T-helper 2 cell (primary cell): ENCODE data around the gene NDUFAF3.
A peak's percentile ranks its signal among the peaks of the same experiment; 100 is the strongest.
"Not testable (repeated sequence)": the region's sequence is repeated elsewhere in the genome, so short reads cannot be mapped to it uniquely, and the experiment has no call there.

Source experiments
- DNase-seq, 5 experiments: peaks; one replicate each; pipeline versions ENCODE4 v3.0.0 to v3.0.0-alpha.2; 2012 to 2022

Gene NDUFAF3

DNA sequence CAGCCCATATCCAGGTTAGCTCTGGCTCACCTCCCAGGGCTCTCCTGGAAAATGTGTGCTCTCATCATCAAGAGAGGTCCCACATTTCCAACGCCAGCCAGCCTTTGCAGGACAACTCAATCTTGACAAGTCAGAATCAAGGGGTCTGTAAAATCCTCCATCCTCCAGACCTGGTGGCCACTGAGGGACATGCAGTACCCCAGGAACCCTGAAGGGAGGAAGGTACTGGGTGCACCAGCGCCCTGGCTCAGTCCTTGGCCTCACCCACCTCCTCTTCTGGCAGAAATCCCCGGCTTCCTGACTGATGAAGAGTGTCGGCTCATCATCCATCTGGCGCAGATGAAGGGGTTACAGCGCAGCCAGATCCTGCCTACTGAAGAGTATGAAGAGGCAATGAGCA, 20.8 kb upstream of the NDUFAF3 start:
- DNase-seq, result no peak

DNA sequence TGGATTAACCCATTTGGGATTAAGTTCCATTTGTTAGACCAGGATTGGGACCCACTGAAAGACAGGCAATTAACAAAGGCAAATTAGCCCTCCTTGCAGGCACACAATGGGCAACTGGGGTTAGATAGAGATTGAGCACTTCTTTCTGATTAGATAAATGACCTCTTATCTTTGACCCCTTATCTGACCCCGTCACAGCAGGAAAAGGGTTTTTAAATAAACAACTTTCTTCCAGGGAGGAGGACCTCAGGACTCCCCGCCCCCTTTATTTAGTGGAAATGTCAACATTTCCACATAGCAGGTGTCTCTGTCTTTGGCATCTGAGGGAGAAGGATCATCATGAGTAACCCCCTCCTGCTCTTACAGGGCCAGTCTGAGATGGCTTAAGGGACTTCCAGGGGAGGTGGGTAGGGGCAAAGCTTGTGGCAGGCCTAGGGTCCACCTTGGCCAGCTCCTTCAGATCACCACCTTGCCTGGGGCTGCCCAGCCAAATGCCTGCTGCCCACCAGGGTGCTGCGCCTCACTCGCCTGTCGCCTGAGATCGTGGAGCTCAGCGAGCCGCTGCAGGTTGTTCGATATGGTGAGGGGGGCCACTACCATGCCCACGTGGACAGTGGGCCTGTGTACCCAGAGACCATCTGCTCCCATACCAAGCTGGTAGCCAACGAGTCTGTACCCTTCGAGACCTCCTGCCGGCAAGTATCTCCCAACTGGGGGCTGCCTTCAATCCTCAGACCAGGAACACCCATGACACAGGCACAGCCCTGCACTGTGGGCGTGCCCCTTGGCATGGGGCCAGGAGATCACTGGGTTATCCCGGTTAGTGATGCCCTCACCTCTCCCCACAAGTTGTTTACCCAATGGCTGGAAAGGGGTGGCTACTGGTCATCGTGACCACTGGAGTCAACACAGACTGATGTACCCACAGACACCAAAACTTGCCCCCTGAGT, 17.3 kb upstream of the NDUFAF3 start:
- DNase-seq, result no peak

DNA sequence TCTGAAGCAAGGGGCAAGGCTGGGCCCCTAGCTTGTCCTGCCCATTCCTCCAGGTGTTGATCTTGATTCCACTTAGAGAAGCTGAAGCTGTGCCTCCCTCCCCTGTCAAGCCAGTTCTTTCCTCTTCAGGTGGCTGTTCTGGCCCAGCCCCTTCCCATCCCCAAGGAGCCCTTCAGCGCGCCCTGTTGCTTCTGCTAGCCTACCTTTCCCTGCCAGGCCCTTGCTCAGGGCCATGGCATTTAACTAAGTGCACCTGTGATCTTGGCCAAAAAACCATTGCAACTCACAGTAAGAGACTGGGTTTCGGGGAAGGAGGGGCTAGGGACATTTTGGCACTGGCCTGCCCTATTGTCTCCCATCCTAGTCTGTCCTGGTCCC, 16.6 kb upstream of the NDUFAF3 start:
- no peak for DNase-seq

DNA sequence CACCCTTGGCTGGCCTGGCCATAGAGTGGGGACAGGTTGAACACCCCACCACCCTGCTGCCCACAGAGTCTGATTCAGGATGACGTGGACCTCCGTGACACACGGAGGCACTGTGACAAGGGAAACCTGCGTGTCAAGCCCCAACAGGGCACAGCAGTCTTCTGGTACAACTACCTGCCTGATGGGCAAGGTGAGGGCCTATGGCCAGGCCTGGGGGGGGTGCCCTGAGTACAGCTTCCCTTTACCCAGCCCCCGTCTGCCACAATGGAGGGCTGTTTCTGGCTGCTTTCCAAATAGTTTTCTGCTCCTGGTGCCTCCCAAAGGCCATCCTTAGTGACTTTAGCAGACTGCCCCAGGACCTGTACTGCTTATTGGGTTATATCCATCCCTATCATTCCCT, 15.9 kb upstream of the NDUFAF3 start:
- no peak for DNase-seq

DNA sequence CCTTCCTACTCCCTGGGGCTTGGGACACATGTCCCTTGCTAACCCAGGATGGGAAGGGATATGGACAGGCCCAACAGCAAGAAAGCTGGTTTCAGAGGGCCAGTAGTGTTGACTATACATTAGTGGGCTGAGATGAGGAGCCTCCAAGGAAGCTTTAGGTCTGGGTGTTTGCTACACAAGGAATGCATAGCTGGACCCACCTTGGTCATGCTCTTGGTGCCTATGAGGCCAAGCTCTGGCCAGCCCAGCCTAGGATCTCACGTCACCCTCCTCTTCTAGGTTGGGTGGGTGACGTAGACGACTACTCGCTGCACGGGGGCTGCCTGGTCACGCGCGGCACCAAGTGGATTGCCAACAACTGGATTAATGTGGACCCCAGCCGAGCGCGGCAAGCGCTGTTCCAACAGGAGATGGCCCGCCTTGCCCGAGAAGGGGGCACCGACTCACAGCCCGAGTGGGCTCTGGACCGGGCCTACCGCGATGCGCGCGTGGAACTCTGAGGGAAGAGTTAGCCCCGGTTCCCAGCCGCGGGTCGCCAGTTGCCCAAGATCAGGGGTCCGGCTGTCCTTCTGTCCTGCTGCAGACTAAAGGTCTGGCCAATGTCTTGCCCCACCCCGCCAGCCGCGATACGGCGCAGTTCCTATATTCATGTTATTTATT, 15.4 kb upstream of the NDUFAF3 start:
- peak in 1 of 5 experiments; percentile 28 for DNase-seq

DNA sequence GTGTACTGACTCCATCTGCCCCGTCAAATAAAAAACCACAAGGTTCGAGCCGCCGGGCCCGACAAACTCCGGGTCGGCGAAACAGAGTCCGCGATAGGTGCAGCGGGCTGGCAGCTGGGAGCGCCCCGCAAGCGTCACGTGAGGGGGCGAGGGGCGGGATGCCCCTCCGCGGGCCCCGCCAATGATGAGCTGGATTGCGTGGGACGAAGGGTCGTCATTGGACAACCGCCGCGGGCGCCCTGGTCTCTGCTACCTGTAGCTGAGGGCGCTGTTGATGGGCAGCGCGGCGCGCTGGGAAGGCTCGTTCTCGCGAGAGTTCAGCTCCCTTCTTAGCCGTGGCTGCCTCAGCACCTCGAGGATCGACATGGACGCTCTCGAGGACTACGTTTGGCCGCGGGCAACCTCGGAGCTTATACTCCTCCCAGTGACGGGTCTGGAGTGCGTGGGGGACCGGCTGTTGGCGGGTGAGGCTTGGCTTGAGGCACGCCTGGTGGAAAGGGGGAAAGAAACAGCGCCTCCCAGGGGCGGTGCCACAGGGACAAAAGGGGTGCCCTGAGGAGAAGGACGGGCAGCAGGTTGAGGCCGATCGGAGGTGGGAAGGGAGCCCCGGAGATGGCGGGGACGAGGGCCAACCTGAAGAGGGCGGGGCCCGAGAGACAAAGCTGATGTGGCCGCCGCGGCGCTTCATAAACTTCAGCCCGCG, 14.7 kb upstream of the NDUFAF3 start, which contains the start of gene WDR6:
Gene WDR6 (plus strand): TSS at position 324 of the 703 bp plus-strand sequence. CDS start 41 bp downstream, at position 365.
- peak; percentile 94 to 99 (median 96) for DNase-seq

DNA sequence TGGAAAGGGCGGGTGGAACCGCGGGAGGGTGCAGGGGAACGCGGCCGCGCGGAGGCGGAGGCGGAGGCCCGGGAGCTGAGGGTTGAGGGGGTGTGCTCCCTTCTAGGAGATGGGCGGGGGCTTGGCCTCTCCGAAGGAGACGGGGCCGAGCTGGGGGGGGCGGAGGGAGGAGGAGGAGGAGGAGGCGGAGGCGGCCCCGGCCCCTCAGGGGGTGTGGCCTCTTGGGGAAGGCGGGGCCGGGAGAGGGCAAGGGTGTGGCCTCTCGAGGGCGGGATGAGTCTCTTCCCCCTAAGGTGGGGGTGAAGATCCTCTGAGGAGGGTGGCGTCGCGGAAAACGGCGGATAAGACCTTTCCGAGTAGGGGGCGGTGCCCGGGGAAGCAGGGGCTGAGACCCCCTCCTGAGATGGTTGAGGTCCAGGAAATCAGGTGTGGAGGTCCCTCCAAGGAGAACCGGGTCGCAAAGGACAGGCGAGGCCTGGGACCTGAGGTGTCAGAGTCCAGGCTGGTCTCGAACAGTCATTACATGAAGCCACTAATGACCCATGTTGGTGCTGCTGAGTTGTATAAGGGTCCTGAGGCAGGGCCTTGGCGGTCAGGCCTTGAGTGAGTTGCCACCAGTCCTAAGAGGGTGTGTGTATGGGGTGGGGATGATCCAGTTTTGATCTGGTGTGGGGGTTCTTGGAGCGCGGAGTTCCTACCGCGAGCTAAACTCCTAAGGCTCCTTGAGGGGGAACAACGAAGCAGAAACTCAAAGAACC, 14.0 kb upstream of the NDUFAF3 start:
- peak; percentile 73 to 94 (median 82) for DNase-seq

DNA sequence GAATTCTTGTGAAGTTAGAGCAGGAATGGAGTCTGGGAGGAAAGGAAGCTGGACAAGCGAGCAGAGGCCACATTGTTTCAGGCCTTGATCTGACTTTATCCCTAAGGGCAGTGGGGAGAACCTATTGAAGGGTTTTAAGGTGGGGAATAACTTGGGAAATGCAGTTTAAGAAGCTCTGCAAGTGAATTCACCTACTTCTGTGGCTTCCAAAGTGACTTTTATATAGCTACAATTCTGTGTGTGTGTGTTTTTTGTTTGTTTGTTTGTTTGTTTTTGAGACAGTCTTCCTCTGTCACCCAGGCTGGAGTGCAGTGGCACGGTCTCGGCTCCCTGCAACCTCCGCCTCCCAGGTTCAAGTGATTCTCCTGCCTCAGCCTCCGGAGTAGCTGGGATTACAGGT, 13.3 kb upstream of the NDUFAF3 start:
- not testable (repeated sequence) for DNase-seq

DNA sequence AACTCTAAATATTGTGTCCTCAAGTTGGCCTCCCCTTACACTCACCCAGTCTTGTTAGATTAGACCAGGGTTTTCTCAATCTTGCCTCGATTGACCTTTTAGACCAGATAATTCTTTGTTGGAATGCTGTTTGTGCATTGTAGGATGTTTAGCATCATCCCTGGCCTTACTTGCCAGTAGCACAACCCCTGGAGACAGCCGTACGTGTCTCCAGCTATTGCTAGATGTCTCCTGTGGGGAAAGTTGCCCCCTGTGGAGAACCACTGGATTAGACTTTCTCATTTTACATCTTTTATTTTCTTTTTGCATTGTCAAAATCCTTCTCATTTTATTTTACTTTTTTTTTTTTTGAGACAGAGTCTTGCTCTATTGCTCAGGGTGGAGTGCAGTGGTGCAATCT, 12.5 kb upstream of the NDUFAF3 start:
- no peak for DNase-seq

DNA sequence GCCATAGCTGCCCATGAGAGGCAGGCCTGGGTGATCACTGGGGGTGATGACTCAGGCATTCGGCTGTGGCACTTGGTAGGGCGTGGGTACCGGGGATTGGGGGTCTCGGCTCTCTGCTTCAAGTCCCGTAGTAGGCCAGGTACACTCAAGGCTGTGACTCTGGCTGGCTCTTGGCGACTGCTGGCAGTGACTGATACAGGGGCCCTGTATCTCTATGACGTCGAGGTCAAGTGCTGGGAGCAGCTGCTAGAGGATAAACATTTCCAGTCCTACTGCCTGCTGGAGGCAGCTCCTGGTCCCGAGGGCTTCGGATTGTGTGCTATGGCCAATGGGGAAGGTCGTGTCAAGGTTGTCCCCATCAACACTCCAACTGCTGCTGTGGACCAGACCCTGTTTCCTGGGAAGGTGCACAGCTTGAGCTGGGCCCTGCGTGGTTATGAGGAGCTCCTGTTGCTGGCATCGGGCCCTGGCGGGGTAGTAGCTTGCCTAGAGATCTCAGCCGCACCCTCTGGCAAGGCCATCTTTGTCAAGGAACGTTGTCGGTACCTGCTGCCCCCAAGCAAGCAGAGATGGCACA, 9.4 kb upstream of the NDUFAF3 start:
- DNase-seq, result no peak

DNA sequence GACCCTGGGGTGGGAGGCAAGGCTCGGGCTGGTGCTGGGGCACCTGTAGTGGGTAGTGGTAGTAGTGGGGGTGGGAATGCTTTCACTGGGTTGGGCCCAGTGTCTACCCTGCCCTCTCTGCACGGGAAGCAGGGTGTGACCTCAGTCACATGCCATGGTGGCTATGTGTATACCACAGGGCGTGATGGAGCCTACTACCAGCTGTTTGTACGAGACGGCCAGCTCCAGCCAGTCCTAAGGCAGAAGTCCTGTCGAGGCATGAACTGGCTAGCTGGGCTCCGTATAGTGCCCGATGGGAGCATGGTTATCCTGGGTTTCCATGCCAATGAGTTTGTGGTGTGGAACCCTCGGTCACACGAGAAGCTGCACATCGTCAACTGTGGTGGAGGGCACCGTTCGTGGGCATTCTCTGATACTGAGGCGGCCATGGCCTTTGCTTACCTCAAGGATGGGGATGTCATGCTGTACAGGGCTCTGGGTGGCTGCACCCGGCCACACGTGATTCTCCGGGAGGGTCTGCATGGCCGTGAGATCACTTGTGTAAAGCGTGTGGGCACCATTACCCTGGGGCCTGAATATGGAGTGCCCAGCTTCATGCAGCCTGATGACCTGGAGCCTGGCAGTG, 8.7 kb upstream of the NDUFAF3 start:
- no peak for DNase-seq

DNA sequence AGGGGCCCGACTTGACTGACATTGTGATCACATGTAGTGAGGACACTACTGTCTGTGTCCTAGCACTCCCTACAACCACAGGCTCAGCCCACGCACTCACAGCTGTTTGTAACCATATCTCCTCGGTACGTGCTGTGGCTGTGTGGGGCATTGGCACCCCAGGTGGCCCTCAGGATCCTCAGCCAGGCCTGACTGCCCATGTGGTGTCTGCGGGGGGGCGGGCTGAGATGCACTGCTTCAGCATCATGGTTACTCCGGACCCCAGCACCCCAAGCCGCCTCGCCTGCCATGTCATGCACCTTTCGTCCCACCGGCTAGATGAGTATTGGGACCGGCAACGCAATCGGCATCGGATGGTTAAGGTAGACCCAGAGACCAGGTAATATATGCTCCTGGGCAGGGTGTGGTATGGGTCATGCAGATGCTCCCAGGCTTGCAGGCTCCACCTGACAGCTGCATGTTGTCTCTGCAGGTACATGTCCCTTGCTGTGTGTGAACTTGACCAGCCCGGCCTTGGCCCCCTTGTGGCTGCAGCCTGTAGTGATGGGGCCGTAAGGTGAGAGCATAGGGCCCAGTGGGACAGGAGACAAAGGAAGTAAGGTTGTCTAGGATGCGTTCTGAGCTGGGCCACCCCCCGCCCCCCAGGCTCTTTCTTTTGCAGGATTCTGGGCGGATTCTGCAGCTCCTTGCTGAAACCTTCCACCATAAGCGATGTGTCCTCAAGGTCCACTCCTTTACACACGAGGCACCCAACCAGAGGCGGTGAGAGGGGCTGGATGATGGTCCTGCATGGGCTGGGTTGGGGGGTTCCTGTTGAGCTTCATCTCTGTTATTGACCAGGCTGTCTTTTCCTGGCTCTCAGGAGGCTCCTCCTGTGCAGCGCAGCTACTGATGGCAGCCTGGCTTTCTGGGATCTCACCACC, 7.9 kb upstream of the NDUFAF3 start:
- peak in 3 of 5 experiments; percentile 19 to 53 (median 30) for DNase-seq

DNA sequence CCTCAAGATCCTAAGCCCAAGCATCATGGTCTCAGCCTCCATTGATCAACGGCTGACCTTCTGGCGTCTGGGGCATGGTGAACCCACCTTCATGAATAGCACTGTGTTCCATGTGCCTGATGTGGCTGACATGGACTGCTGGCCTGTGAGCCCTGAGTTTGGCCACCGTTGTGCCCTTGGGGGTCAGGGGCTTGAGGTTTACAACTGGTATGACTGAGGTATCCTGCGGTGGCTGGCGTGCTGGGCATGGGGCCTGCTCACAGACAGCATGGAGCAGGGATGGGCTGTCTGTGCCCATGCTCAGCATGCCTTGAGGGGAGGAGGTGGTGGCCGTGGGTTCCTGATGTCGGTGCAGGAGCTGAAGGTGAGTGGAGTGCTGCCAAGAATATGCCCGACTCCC, 6.8 kb upstream of the NDUFAF3 start:
- no peak for DNase-seq

DNA sequence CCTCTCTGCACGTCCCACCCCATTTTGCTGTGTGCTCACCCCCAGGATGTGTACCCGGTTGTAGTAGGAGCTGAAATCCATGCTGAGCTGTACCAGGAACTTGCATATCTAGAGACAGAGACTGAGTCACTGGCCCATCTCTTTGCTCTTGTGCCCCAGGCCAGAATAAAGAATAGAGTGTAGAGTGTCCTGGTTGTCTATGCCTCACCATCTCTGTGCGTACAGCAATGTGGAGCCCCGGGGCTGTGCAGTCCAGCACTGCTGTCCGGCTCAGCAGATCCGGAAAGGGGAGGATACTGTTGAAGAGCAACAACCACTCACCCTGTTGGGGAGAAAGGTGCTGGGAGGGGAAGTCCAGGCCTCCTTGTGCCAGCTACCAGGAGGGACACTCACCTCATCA, 6.2 kb upstream of the NDUFAF3 start:
- no peak for DNase-seq

DNA sequence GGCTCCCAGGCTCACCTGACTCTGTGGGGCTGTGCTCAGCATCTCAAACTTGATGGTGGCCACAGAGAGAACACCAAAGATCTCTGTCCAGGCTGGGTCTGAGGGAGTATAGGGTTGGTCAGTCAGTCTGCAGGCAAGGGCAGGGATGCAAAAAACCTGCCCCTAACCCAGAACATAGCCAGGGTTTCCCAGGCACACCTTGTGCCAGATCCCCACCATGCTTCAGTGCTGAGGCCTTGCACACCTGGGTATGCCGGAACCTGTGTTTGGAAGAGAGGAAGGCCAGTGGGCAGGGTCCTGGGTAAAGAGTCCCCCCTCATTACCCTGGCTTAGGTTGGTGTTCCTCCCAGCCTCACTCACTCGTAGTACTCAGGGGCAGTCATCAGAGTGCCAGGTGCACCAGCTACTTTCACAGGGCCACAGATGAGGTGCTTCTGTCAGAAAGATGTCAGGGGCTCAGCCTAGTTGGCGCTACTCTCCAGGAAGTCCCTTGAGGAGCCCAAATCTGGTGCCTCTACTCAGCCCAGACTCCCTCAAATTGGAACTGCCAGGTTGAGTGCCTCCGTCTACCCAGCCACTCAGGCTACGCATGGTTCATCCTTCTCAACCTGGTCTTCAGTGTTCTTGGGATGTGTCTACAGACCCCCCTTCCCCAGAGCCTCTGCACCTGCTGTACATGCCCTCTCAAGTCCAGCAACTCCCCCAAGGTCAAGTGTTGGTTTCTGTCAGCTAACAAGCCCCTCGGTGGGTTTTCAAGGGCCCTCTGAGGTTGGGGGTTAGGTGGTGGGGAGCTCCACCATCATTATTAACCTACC, 5.3 kb upstream of the NDUFAF3 start:
- DNase-seq, result no peak

DNA sequence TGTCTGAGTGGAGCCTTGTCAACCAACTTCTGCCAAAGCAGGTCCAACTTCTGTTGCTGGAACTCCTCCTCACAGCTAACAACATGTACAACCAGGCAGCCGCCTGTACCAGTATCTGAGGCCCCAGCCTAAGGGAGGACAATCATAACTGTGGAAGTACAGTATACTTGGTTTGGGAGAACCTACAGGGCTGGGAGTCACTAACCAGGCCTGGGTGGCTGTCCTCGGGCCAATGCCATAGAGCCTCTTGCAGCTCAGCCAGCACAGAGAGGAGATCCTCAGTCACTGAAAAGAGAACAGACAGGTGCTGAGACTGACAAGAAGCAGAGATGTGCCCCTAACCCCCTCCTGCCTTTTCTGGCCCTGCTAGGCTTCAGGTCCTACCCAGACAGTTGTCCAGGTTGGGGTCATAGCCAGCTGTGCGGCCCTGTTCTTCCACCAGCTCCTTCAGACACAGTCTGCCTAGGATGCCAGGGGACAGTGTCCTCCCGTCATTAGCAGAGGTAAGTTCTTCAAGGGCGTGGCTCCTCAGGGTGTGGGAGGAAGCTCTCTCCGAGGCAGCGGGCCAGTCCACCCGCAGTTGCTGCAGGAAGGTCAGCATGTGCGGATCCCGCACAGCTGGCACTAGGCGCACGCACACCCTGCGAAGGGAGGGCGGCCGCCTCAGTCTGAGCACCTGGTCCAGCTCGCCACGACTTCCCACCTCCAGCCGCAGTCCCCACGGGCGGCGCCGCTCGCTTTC, 4.5 kb upstream of the NDUFAF3 start:
- peak in 1 of 5 experiments; percentile 26 for DNase-seq

DNA sequence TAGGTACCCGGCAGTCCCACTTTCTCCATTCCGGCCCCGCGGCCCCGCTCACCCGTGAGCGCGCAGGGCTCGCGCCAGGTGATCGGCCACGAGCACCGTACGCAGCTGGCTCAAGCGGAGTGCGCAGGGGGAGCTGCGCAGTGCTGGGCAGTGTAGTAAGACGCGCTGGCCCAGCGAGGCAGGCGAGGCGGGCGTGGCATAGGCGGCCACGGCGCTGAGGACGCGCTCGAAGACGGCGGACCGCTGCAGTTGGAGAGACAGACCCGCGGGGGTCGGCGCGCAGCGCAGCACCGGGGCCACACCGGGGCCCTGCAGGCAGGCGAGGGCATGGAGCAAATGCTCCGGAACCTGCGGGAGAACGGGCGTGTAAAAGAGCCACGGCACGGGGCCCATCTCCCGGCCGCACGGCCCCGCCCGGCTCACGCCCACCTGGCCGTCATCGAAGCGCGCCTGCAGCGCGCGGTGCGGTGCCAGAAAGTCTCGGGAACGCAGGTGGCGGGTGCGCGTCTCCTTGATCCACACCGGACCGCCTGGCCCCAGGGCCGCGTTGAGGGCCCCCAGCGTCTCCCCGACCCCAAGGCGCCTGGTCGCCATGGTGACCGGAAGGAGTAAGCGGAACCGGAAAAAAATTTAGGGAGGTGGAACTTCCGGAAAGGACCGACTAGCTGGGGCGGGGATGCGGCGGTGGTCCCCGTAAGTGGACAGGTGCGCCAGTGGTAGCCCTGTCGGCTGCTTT, 3.8 kb upstream of the NDUFAF3 start, which contains the start of gene DALRD3:
Gene DALRD3 (minus strand): TSS at position 610 of the 736 bp plus-strand sequence. CDS start 16 bp downstream, at position 594.
- DNase-seq, result peak; percentile 26 to 73 (median 52)

DNA sequence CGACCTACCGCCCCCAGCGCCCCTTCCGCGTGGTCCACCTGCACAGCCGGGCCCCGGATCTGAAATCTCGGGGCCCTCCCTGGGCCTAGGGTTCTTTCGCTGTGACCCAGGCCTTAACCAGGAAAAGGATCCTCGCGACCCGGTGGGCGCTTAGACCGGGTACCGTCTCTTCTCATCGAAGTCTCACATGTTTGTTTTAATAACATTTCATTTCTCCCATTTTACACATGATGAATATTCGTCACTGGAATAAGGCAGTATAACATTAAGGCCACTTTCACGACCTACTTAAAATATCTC, 3.3 kb upstream of the NDUFAF3 start:
- DNase-seq, result no peak
